Measurements from ENCODE around the gene ZC3H10.
"Not testable (repeated sequence)": the region's sequence is repeated elsewhere in the genome, so short reads cannot be mapped to it uniquely, and the experiment has no call there.

The ZC3H10 gene, protein sequence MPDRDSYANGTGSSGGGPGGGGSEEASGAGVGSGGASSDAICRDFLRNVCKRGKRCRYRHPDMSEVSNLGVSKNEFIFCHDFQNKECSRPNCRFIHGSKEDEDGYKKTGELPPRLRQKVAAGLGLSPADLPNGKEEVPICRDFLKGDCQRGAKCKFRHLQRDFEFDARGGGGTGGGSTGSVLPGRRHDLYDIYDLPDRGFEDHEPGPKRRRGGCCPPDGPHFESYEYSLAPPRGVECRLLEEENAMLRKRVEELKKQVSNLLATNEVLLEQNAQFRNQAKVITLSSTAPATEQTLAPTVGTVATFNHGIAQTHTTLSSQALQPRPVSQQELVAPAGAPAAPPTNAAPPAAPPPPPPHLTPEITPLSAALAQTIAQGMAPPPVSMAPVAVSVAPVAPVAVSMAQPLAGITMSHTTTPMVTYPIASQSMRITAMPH

DNA sequence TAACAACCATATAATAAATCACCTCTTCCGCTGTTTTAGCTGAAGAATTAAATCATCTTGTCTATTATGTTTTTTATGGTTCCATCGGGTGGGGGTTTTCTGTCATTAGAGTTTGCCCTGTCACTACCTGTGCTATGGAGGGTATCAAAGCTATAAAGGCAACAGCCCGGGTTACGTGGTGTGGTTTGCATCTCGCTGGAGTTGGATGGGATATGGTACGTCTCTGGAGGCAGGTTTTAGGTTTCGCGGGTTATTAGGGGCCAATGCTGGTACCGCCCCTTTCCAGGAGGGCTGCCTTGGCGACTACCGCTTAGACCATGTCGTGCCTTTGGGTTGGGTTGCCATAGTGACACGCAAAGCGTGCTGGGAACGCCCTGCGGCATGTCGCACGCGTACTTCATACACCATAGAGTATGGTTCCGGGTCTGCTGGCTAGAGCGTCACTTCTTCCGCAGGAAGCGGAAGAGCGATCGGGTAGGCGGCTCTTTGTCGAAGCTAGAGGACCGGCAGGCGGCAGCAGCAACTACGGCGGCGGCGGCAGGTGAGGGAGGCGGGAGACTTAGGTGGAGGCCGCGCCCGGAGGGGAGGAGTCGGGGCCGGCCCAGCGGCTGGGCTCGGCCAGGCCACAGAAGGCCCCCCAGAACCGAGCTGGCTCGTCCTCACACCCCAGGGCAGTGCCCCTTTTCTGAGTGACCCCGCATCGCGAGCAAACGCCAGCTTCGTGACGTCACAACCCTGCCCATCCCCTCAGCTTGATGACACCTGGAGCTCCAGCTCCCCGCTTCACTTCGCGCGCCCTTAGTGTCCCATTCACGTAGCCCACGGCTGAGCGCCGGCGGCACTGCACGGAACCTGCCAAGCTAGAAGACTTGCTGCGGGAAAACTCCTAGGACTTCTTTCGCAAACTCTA is at the start of gene ZC3H10:
Gene ZC3H10, plus strand, starts transcription at position 489 of the 910 bp plus-strand sequence. CDS start 2,297 bp downstream, outside the sequence.
- peak; percentile 85 to 96 (median 93) for DNase-seq (ENCODE audit: low read depth in 3 of 3)

DNA sequence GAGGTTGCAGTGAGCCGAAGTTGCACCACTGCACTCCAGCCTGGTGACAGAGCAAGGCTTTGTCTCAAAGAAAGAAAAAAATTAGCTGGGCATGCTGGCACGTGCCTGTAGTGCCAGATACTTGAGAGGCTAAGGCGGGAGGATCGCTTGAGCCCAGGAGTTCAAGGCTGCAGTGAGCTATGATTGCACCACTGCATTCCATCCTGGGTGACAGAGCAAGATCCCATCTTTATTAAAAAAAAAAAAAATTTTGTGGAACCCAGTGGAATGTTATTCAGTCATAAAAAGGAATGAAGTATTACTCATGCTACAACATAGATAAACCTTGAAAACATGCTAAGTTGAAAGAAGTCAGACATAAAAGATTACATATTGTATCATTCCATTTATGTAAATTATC is 46.4 kb upstream of the ZC3H10 start:
- no peak for DNase-seq (ENCODE audit: low read depth in 3 of 3)

DNA sequence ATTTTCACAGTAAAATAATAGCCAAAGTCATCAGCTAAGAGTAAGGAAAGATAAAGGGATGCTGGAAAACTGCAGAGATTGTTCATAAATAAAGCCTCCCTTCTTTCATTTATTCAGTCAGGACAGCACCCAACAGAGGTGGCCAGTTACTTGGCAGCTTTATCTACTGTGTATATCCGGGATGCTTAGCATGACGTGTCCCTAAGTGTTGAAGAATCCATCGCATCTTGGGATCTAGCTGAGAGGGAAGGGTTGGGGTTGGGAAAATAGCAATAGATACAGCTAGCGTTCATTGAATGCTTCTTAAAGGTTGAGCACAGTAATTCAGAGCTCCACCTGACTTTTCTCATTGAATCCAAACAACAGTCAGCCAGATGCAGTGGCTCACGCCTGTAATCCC is 43.7 kb upstream of the ZC3H10 start:
- no peak for DNase-seq (ENCODE audit: low read depth in 3 of 3)

DNA sequence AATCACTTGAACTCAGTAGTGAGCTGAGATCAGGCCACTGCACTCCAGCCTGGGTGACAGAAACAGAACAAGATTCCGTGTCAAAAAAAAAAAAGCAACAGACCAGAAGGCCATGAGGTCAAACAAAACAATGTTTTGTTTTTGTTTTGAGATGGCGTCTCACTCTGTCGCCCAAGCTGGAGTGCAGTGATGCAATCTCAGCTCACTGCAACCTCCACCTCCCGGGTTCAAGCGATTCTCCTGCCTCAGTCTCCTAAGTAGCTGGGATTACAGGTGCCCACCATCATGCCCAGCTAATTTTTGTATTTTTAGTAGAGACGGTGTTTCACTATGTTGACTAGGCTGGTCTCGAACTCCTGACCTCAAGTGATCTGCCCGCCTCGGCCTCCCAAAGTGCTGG is 40.1 kb upstream of the ZC3H10 start:
- DNase-seq (ENCODE audit: low read depth in 3 of 3): not testable (repeated sequence)

DNA sequence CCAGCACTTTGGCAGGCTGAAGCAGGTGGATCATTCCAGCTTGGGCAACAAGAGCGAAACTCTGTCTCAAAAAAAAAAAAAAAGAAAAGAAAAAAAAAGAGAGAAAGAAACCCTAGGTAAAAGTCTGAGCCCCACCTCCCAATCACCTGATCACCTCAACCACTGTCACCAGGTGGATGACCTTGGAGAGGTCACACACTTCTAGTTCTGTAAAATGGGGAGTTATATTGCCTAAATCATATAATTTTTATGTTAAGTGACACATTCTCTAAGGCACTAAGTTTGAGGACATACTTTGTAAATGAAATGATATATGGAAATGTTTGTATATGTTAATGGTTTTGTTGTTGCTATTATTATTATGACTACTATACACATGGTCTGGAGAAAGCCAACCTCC is 39.6 kb upstream of the ZC3H10 start:
- no peak for DNase-seq (ENCODE audit: low read depth in 3 of 3)

DNA sequence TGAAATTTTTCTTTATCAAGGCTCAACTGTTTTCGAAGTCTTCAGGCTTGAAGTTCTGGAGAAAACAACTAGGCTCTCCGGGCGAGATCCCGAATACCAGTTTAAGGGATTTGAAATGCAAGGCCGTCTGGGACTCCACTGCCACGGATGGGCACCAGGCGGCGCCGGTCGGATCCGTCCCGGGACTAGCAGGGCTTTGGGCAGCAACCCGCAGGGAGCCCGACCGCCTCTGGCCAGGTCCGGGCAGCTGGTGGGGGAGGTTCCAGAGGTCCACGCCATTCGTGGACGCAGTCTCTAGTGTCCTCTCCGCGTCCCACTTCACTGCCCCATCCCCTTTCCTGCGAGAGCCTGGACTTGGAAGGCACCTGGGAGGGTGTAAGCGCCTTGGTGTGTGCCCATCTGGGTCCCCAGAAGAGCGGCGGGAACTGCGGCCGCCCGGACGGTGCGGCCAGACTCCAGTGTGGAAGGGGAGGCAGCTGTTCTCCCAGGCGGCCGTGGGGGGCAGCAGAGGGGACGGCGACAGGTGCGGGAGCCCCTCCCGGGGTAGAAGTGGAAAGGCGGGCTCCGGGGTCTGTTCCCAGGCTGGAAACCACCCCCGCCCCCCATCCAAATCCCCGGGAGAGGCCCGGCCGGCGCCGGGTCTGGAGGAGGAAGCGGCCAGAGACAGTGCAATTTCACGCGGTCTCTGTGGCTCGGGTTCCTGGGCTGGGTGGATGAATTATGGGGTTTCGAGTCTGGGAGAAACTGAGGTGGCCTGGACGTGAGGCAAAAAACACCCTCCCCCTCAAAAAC is 38.9 kb upstream of the ZC3H10 start:
- peak in 2 of 3 experiments; percentile 19 to 25 for DNase-seq (ENCODE audit: low read depth in 3 of 3)

DNA sequence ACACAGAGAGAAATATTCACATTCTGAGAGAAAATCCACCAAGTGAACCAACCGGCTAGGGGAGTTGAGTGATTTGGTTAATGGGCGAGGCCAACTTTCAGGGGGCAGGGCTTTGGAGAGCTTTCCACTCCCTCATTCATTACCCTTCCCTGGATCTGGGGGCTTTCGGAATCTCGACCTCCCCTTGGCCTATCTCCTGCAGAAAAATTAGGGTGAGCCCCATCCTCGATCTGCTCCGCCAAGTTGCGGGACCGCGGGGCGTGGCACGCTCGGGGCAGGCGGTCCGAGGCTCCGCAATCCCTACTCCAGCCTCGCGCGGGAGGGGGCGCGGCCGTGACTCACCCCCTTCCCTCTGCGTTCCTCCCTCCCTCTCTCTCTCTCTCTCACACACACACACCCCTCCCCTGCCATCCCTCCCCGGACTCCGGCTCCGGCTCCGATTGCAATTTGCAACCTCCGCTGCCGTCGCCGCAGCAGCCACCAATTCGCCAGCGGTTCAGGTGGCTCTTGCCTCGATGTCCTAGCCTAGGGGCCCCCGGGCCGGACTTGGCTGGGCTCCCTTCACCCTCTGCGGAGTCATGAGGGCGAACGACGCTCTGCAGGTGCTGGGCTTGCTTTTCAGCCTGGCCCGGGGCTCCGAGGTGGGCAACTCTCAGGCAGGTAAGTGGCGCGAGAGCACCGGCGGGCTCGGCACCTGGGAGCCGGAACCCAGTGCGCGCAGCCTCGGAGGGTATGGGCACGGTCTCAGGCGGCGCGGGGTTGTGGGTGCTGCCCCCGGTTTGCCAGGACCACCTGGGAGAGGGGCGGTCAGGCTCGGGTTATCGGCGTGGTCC is 38.1 kb upstream of the ZC3H10 start, which contains the start of gene ERBB3:
Gene ERBB3, plus strand, starts transcription at position 443 of the 833 bp plus-strand sequence. Its CDS starts 136 bp downstream, at position 579.
- DNase-seq (ENCODE audit: low read depth in 3 of 3): peak; percentile 39 to 58 (median 41)

DNA sequence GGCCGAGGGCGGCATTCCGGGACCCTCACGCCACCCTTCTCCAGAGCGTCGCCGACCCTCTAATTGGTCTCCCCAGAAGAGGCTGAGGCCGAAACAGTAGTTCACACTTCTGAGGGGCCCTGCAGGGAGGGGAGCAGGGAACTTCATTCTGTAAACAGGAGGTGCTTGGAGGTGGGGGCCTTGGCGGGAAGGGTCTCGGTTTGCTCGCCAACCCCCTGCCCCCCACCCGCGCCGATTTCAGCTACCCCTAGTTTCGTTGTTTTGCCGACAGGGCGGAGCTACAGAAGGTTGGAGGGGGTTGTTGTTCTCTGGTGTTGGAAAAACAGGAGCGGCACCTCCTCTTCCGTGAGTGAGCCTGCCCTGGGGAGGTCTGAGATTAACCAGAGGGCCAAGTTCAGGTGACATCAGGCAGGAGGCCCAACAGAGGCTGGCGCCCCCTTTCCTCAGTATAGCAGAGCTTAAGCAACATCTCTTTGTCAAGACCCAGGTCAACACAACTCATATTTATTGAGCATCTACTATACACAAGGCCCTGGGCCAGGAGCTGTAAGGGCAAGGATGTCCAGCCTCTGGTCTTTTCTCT is 37.4 kb upstream of the ZC3H10 start:
- no peak for DNase-seq (ENCODE audit: low read depth in 3 of 3)

DNA sequence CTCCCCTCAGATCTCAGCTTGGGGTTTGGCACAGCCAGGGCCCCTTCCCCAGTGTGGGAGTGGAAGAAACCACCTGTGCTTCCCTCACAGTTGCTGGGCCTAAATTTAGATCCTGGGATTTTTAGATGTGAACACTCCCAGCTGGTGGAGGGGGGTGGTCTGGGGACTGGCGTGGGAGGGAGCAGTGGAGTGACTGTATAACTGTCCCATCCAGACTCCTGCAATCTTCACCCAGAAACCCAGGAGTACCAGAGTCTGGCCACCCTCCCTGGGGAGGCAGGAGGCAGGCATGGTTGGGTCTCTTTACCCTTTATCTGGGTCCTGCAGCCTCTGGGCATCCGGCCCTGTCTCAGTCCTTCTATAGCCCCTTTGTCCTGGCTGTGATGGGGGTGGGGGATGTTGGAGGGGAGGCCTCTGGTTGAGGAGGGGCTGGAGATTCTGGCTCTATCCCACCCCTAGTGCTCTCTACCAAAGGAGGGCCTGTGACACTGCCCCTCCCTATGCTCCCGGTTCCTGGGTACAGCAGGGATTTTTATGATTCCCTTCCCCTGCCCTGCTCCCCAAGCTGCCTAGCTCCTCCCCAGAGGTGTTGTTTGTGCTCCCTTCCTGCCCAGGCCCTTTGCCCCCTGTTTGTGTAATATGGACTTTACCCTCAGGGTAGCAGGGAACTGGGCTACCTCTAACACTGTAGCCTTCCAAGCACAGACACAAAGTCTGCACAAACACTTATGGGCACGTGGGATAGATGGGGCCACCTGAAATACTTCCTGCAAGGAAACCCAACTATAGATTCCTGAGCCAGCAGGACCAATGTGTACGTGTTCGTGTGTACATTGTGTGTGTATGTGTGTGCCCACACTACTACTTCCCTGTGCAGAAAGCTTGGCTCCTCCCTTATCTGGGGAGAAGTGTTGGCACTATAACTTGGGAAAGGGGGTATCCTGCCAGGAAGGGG is 36.4 kb upstream of the ZC3H10 start:
- no peak for DNase-seq (ENCODE audit: low read depth in 3 of 3)

DNA sequence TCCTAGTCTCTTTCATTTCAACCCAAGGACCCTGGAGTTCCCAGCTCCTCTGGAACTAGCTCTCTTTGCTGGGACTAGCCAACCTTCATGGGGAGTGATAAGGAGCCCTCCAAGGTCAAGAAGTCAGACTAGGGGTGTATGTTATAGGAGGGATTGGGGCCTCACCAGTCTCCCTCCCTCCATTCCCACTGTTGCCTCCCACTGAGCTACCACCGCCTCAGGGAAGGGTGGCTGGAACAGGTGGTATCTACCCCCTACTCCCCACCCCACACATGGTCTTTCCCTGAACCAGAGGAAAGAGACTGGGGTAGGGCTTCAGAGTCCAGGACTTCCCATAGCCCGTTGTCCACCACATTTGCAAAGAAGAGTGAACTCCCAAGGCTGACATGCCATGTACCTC is 35.7 kb upstream of the ZC3H10 start:
- DNase-seq (ENCODE audit: low read depth in 3 of 3): no peak

DNA sequence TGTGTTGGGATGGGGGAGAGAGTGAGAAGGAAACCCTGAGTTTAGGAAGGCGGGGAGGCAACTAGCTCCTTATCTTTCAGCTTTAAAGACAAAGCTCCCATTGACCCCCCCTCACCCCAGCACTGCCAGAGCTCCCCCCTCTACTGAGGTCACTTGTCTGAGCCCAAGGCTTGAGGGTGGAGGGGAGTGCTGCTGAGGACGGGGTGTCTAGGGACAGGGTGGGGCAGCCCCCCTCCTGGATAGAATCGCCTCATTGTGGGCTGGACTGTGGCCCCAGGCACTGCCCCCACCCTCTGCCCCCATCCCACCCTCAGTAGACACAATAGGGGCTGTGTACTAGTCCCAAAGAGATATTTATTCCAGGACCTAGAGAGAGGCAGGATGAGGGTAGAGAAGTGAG is 35.1 kb upstream of the ZC3H10 start:
- no peak for DNase-seq (ENCODE audit: low read depth in 3 of 3)

DNA sequence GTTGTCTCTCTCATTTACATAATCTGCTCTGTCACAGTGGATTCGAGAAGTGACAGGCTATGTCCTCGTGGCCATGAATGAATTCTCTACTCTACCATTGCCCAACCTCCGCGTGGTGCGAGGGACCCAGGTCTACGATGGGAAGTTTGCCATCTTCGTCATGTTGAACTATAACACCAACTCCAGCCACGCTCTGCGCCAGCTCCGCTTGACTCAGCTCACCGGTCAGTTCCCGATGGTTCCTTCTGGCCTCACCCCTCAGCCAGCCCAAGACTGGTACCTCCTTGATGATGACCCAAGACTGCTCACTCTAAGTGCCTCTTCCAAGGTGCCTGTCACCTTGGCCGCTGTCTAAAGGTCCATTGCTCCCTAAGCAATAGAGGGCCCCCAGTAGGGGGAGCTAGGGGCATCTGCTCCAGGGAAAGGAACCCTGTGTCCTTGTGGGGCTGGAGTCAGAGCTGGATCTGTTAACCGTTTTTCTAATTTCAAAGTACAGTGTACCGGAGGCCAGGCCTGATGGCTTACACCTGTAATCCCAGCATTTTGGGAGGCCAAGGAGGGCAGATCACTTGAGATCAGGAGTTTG is 33.0 kb upstream of the ZC3H10 start:
- DNase-seq (ENCODE audit: low read depth in 3 of 3): no peak

DNA sequence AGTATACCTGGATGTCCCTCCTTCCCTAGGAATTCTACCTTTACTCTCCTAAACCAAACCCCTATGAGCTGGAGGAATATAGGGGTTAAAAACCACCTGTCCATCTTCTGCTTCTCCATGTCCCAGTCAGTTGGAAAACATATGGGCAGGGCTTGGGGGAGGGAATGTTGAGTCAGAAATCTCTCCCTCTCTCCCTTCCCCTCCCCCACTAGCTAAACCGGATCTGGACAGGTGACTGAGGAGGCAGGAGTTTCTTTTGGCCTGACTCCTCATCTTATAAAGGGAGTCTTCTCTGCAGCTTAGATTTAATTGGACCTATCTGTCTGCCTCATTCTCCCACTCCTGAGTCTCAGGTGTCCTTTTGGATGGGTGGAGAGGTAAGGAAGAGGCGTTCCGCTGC is 32.0 kb upstream of the ZC3H10 start:
- DNase-seq (ENCODE audit: low read depth in 3 of 3): no peak

DNA sequence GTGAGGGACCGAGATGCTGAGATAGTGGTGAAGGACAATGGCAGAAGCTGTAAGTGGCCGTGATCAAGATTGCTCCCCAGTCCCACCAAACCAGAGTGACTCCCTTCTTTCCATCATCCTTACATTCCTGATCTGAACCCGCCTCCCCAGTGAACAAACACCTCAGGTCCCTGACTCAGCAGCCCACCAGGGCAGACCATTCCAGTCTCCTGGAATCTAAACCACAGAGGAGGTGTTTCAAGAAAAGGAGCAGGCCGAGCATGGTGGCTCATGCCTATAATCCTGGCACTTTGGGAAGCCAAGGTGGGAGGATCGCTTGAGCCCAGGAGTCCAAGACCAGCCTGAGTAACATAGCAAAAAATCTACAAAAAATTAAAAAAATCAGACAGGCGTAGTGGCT is 31.5 kb upstream of the ZC3H10 start:
- no peak for DNase-seq (ENCODE audit: low read depth in 3 of 3)

DNA sequence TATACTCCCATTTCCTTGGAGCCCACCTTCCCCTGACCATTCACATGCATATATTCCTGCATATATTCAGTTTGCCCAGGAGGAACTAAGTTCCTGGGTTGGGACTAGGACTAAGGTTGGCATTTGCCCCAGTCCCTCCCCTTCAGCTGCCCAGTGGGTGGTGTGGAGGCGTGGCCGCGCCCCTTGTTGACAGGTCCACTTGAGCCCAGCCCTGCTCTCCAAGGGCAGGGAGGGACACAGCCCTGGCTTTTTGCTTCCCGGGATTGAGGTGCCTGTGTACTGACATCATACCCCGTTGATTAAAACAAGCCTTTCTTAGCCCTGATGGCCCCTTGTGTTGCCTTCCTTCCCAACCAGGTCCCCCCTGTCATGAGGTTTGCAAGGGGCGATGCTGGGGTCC is 30.8 kb upstream of the ZC3H10 start:
- no peak for DNase-seq (ENCODE audit: low read depth in 3 of 3)

DNA sequence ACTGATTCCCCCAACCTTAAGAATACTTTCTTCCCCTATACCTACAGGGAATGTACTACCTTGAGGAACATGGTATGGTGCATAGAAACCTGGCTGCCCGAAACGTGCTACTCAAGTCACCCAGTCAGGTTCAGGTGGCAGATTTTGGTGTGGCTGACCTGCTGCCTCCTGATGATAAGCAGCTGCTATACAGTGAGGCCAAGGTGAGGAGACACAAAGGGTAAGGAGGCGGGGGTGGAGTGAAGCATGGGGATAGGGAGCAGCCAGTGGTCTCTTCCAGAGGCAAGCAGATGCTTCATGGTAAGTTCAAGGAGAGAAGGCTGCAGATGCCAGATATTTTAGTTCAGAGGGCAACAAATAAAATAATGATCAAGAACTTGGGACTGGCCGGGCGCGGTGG is 20.3 kb upstream of the ZC3H10 start:
- DNase-seq (ENCODE audit: low read depth in 3 of 3): no peak

DNA sequence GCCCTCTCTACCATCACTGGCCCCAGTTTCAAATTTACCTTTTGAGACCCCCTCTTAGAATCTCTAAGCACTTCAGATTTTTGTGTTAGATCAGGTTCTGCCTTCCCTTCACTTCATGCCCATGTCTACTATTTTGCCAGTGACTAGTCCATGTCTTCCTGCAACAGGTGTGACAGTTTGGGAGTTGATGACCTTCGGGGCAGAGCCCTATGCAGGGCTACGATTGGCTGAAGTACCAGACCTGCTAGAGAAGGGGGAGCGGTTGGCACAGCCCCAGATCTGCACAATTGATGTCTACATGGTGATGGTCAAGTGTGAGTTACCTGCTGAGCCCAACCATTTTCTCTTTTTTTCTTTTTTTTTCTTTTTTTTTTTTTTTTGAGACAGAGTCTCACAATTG is 19.5 kb upstream of the ZC3H10 start:
- no peak for DNase-seq (ENCODE audit: low read depth in 3 of 3)

DNA sequence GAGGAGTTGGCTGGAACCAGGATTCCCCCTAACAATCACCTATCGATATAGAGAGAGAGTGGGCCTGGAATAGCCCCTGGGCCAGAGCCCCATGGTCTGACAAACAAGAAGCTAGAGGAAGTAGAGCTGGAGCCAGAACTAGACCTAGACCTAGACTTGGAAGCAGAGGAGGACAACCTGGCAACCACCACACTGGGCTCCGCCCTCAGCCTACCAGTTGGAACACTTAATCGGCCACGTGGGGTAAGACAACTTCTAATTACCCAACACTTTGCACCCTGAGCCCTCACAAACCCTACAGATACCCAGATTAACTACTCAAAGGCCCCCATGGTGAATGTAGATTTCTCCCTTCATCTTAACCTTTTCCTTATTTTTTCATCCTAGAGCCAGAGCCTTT is 18.3 kb upstream of the ZC3H10 start:
- no peak for DNase-seq (ENCODE audit: low read depth in 3 of 3)

DNA sequence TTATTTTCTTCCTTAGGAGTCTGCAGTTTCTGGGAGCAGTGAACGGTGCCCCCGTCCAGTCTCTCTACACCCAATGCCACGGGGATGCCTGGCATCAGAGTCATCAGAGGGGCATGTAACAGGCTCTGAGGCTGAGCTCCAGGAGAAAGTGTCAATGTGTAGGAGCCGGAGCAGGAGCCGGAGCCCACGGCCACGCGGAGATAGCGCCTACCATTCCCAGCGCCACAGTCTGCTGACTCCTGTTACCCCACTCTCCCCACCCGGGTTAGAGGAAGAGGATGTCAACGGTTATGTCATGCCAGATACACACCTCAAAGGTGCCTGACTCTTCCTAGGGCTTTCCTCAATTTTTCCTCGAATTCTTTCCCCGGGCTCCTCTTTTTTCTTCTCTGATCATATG is 17.0 kb upstream of the ZC3H10 start:
- no peak for DNase-seq (ENCODE audit: low read depth in 3 of 3)
